Subcutaneous adipose tissue (tissue), 4 donors: Measurements from ENCODE around the gene OR8B2. TPM values are rescaled to one million over a fixed set of nuclear protein-coding genes. Genes with fewer than 3 reads are reported as not detected.

Experiments used
- total RNA-seq, 4 donors: library from RNA; depleted of rRNA; stranded (reverse); fragments of >200 nt; gene quantifications; one replicate each; pipeline ENCODE4 v1.1.0, GENCODE V29; 2016
- TF ChIP-seq, protein P1 (sequence below): fragments of 450-650 bp; IDR thresholded peaks from one replicate; pipeline ENCODE4 v1.5.1; 2016; ENCODE audit warnings: low read depth, mild to moderate bottlenecking, control low read depth, antibody characterized with exemption, moderate library complexity

The OR8B2 gene
- total RNA-seq, 4 donors from 2014 or later = not detected

- TF ChIP-seq, protein P1, sequence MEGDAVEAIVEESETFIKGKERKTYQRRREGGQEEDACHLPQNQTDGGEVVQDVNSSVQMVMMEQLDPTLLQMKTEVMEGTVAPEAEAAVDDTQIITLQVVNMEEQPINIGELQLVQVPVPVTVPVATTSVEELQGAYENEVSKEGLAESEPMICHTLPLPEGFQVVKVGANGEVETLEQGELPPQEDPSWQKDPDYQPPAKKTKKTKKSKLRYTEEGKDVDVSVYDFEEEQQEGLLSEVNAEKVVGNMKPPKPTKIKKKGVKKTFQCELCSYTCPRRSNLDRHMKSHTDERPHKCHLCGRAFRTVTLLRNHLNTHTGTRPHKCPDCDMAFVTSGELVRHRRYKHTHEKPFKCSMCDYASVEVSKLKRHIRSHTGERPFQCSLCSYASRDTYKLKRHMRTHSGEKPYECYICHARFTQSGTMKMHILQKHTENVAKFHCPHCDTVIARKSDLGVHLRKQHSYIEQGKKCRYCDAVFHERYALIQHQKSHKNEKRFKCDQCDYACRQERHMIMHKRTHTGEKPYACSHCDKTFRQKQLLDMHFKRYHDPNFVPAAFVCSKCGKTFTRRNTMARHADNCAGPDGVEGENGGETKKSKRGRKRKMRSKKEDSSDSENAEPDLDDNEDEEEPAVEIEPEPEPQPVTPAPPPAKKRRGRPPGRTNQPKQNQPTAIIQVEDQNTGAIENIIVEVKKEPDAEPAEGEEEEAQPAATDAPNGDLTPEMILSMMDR = no peak
Measured at GRCh38 chr11:124344346-124344745, 40.0 kb downstream of the OR8B2 start.

DNA sequence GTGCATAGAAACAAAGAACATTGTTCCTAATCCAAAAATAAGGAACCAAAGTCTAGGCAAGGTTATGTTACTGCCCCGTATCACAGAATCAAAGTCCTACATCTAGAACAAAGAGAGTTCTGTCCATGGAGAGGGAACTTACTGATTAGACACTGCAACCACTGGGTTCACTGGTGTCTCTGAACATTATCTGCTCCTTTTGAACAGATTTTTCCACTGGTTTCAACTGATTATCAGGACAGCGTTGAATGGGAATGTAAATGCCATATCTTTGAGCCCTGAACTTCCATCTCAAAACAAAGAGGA lies 44.2 kb downstream of the OR8B2 start:
- TF ChIP-seq, protein P1 = no peak

- TF ChIP-seq, protein P1 = no peak
Measured at GRCh38 chr11:124339396-124340141, 44.7 kb downstream of the OR8B2 start.

Other genes with a start within 250 kb of the OR8B2 start
- not detected for gene OR10D3, start 201.2 kb downstream of the OR8B2 start, total RNA-seq
- not detected for gene OR8G1, start 143.4 kb downstream of the OR8B2 start, total RNA-seq
- gene OR8G5, start 128.1 kb downstream of the OR8B2 start, total RNA-seq = 1 to 10 TPM in 1 of 4 donors, not detected in 3; 1.5 TPM
- not detected for gene OR8D1, start 70.5 kb downstream of the OR8B2 start, total RNA-seq
- not detected for gene OR8D2, start 64.3 kb downstream of the OR8B2 start, total RNA-seq
- gene OR8B3, start 14.5 kb upstream of the OR8B2 start, total RNA-seq = not detected
- not detected for gene OR8B4, start 40.4 kb upstream of the OR8B2 start, total RNA-seq
- not detected for gene OR8B8, start 61.2 kb upstream of the OR8B2 start, total RNA-seq
- gene OR8B12, start 159.2 kb upstream of the OR8B2 start, total RNA-seq = not detected
- not detected for gene OR8A1, start 185.5 kb upstream of the OR8B2 start, total RNA-seq
- not detected for gene PANX3, start 226.9 kb upstream of the OR8B2 start, total RNA-seq
- 10 to 100 TPM; 34.5 to 40.5 (median 37.6) TPM for gene TBRG1, start 238.4 kb upstream of the OR8B2 start, total RNA-seq